HTERT RPE-1 (cell line): ENCODE results near the gene NXF1.
"Not testable (repeated sequence)": the region's sequence is repeated elsewhere in the genome, so short reads cannot be mapped to it uniquely, and the experiment has no call there.

ENCODE experiments used
- in situ Hi-C: fragments of 300-500 bp; cut with MboI; formaldehyde crosslinking; loops from 4 replicates; pipeline ENCODE4 v1.14.3; 2020; ENCODE audit warnings: low sequenced_read_pairs

NXF1 gene

GRCh38 chr11:62832336-62833234, 27.3 kb upstream of the NXF1 start, which contains the start of gene TEX54:
Gene TEX54 (minus strand): TSS chr11:62832841.
- in situ Hi-C loops = no loop called here

- in situ Hi-C loops = no loop called here
Observed at GRCh38 chr11:62831520-62832335, 26.5 kb upstream of the NXF1 start, which contains the start of gene STX5. Gene STX5 (minus strand): TSS chr11:62832051. CDS start chr11:62831243, 808 bp downstream.

- in situ Hi-C loops = no loop called here
Observed at GRCh38 chr11:62830904-62831519, 25.8 kb upstream of the NXF1 start.

- in situ Hi-C loops = not testable (repeated sequence)
Observed at GRCh38 chr11:62828130-62828529, 22.9 kb upstream of the NXF1 start.

GRCh38 chr11:62823677-62824076, 18.4 kb upstream of the NXF1 start:
- in situ Hi-C loops = no loop called here

GRCh38 chr11:62817129-62817528, 11.9 kb upstream of the NXF1 start:
- in situ Hi-C loops = no loop called here

GRCh38 chr11:62816557-62816956, 11.3 kb upstream of the NXF1 start:
- in situ Hi-C loops = no loop called here

- in situ Hi-C loops = no loop called here
Observed at GRCh38 chr11:62811659-62812058, 6.4 kb upstream of the NXF1 start.

- in situ Hi-C loops = no loop called here
Observed at GRCh38 chr11:62810748-62811147, 5.5 kb upstream of the NXF1 start.

GRCh38 chr11:62806611-62807121, 1.4 kb upstream of the NXF1 start:
- in situ Hi-C loops = no loop called here

GRCh38 chr11:62805961-62806441, 761 bp upstream of the NXF1 start:
- in situ Hi-C loops = no loop called here

- in situ Hi-C loops = no loop called here
Observed at GRCh38 chr11:62804310-62805075, 747 bp downstream of the NXF1 start.

GRCh38 chr11:62801071-62801470, 4.2 kb downstream of the NXF1 start:
- in situ Hi-C loops = no loop called here

- in situ Hi-C loops = no loop called here
Observed at GRCh38 chr11:62799486-62799885, 5.8 kb downstream of the NXF1 start.

GRCh38 chr11:62796281-62796680, 9.0 kb downstream of the NXF1 start:
- in situ Hi-C loops = no loop called here

- in situ Hi-C loops = no loop called here
Observed at GRCh38 chr11:62794201-62794775, 11.0 kb downstream of the NXF1 start.

GRCh38 chr11:62792202-62792575, 13.1 kb downstream of the NXF1 start:
- in situ Hi-C loops = no loop called here

- in situ Hi-C loops = no loop called here
Observed at GRCh38 chr11:62791501-62792201, 13.6 kb downstream of the NXF1 start, which contains the start of gene TMEM223. Gene TMEM223 (minus strand): TSS chr11:62792006. CDS start chr11:62791994, 12 bp downstream.

- in situ Hi-C loops = no loop called here
Observed at GRCh38 chr11:62789576-62789975, 15.7 kb downstream of the NXF1 start.
